Epidermal melanocyte (primary cell): ENCODE data around the gene NANP.

Source experiments
- DNase-seq: peaks from one replicate; pipeline ENCODE4 v3.0.0; 2011; ENCODE audit warnings: low spot score; ENCODE audit not compliant: insufficient read length

NANP gene

DNA sequence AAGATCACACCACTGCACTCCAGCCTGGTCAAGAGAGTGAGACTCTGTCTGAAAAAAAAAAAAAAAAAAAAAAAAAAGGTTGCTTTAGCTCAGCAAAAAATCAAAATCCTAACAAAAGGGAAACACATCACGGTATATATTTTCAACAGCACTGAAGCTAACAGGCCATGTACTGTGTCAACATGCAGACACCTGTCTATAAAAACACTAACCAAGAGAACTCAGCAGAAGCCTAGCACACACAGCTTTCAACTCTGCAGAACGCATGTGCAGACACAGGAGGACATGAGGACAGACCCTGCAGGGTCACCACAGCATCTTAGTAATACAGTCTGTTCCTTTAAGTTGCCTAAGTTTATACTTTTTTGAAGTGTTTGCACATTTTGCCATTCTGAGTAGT is 52.0 kb downstream of the NANP start:
- no peak for DNase-seq

GRCh38 chr20:25571240-25571639 is 52.6 kb downstream of the NANP start:
- DNase-seq: no peak

DNA sequence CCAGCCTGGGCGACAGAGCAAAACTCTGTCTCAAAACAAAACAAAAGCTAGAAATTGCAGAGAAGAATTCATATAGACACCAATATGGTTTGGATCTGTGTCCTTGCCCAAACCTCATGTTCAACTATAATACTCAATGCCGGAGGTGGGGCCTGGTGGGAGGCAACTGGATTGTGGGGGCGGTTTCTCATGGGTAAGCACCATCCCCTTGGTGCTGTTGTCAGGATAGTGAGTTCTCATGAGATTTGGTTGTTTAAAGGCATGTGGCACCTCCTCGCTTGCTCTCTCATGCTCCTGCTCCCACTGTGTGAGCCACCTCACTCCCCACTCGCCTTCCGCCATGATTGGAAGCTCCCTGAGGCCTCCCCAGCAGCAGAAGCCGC is 53.7 kb downstream of the NANP start:
- DNase-seq: no peak

- DNase-seq: no peak
Measured at GRCh38 chr20:25567286-25567685, 56.5 kb downstream of the NANP start.

DNA sequence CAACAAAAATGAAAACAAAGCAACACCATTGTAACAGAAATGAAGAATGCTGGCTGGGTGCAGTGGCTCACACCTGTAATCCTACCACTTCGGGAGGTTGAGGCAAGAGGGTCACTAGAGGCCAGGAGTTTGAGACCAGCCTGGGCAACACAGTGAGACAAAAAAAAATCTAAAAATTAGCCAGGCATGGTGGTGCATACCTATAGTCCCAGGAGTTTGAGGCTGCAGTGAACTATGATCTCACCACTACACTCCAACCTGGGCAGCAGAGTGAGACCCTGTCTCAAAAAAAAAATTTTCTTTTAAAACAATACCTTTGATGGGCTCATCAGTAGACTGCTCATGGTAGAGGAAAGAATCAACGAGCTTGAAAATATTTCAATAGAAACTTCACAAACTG is 57.0 kb downstream of the NANP start:
- no peak for DNase-seq

DNA sequence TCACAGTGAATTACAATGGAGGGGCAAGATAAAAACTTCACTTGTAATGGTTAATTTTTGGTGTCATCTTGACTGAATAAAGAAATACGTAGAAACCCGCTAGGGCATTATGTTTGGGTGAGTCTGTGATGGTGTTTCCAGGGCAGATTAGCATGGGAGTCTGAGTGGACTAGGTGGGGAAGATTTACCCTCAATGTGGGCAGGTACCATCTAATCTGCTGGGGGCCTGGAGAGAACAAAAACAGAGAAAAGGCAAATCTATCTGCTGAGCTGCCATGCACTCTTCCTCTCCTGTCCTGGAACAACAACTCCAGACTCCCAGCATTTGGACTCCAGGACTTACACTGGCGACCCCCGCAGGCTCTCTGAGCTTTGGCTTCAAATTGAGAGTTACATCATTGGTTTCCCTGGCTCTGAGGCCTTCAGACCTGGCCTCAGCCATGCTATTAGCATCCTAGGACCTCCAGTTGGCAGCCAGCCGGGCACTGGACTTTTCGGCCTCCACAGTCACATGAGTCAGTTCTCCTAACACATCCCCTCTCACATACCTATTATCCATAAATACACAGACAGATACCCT is 58.1 kb downstream of the NANP start:
- DNase-seq: no peak

- DNase-seq: no peak
Measured at GRCh38 chr20:25563876-25564275, 59.9 kb downstream of the NANP start.

GRCh38 chr20:25563362-25563761 is 60.5 kb downstream of the NANP start:
- DNase-seq: no peak
